Measurements from ENCODE around the gene DYNC1H1. TPM values are rescaled to one million over a fixed set of nuclear protein-coding genes. Genes with fewer than 3 reads are reported as not detected.
A peak's percentile ranks its signal among the peaks of the same experiment; 100 is the strongest.

DYNC1H1 gene
- total RNA-seq, 2 experiments from 2014 or later, result 242 to 245 TPM

- POLR2A ChIA-PET, result no interaction called here
- Mint-ChIP-seq H3K4me3 (peak overlapping the region; percentile 46), H3K9me3 (no peaks in the 10 kb centered on the region), H3K4me1 (ENCODE audit: low read depth) (peaks cover 19% of the 10 kb centered on the region), H3K27me3 (no peaks in the 10 kb centered on the region), H3K36me3 (peaks cover 17% of the 10 kb centered on the region), H3K27ac (peak overlapping the region; percentile 52)
- intact Hi-C loops (cut with micrococcal nuclease), result loop anchor here (5.0 to 10.0 kb wide), 4 partner anchors 142 to 1715 kb away; partner anchors contain the start of genes EIF5 and WDR25
- CTCF ChIA-PET, result interaction anchor here (0.6 to 1.7 kb wide), 2 partner anchors 56 to 224 kb away, joined by 5 to 7 read pairs; no protein-coding TSS in a partner anchor
- no peak for DNase-seq
These were observed 125.4 kb downstream of the DYNC1H1 start for GRCh38 chr14:102089621-102090343.

GRCh38 chr14:102090713-102091112 is 126.3 kb downstream of the DYNC1H1 start:
- ChIA-PET POLR2A (interaction anchor here (0.6 kb wide), 1 partner anchor 14 kb away, joined by 3 read pairs; no protein-coding TSS in a partner anchor), CTCF (interaction anchor here (0.7 kb wide), 1 partner anchor 10 kb away, joined by 3 read pairs; no protein-coding TSS in a partner anchor)
- peaks cover 25% of the 10 kb centered on the region for H3K4me1 Mint-ChIP-seq (ENCODE audit: low read depth)
- DNase-seq, result no peak
- no peaks in the 10 kb centered on the region for H3K9me3 Mint-ChIP-seq
- peaks cover 8% of the 10 kb centered on the region for H3K36me3 Mint-ChIP-seq
- no peaks in the 10 kb centered on the region for H3K27me3 Mint-ChIP-seq
- intact Hi-C loops (cut with micrococcal nuclease), result no loop called here
- no peak overlapping the region for H3K4me3 Mint-ChIP-seq
- H3K27ac Mint-ChIP-seq, result no peak overlapping the region

GRCh38 chr14:102092806-102093205 is 128.4 kb downstream of the DYNC1H1 start:
- intact Hi-C loops (cut with micrococcal nuclease), result no loop called here
- H3K27ac Mint-ChIP-seq, result no peak overlapping the region
- H3K4me3 Mint-ChIP-seq, result no peak overlapping the region
- ChIA-PET POLR2A (no interaction called here), CTCF (interaction anchor here (0.7 kb wide), 1 partner anchor 14 kb away, joined by 3 read pairs; no protein-coding TSS in a partner anchor)
- peaks cover 36% of the 10 kb centered on the region for H3K4me1 Mint-ChIP-seq (ENCODE audit: low read depth)
- no peaks in the 10 kb centered on the region for H3K9me3 Mint-ChIP-seq
- H3K27me3 Mint-ChIP-seq, result no peaks in the 10 kb centered on the region
- H3K36me3 Mint-ChIP-seq, result no peaks in the 10 kb centered on the region
- no peak for DNase-seq

GRCh38 chr14:102094101-102094500 is 129.7 kb downstream of the DYNC1H1 start:
- no peak for DNase-seq
- intact Hi-C loops (cut with micrococcal nuclease), result no loop called here
- Mint-ChIP-seq H3K36me3 (no peaks in the 10 kb centered on the region), H3K27me3 (no peaks in the 10 kb centered on the region), H3K4me3 (no peak overlapping the region), H3K4me1 (ENCODE audit: low read depth) (peaks cover 28% of the 10 kb centered on the region), H3K27ac (no peak overlapping the region), H3K9me3 (no peaks in the 10 kb centered on the region)
- ChIA-PET CTCF (no interaction called here), POLR2A (no interaction called here)

GRCh38 chr14:102095231-102095870 is 131.0 kb downstream of the DYNC1H1 start:
- H3K4me1 Mint-ChIP-seq (ENCODE audit: low read depth), result peaks cover 22% of the 10 kb centered on the region
- ChIA-PET CTCF (interaction anchor here (0.8 to 3.1 kb wide), 24 partner anchors 7 to 388 kb away, joined by 3 to 40 read pairs (median 4); partner anchors contain the start of gene DYNC1H1), POLR2A (no interaction called here)
- H3K27ac Mint-ChIP-seq, result no peak overlapping the region
- peak; percentile 40 for DNase-seq
- H3K27me3 Mint-ChIP-seq, result no peaks in the 10 kb centered on the region
- no peak overlapping the region for H3K4me3 Mint-ChIP-seq
- no peaks in the 10 kb centered on the region for H3K36me3 Mint-ChIP-seq
- H3K9me3 Mint-ChIP-seq, result no peaks in the 10 kb centered on the region
- intact Hi-C loops (cut with micrococcal nuclease), result no loop called here

GRCh38 chr14:102095871-102096568 is 131.6 kb downstream of the DYNC1H1 start:
- no peaks in the 10 kb centered on the region for H3K36me3 Mint-ChIP-seq
- no peak for DNase-seq
- peaks cover 22% of the 10 kb centered on the region for H3K4me1 Mint-ChIP-seq (ENCODE audit: low read depth)
- no peaks in the 10 kb centered on the region for H3K27me3 Mint-ChIP-seq
- intact Hi-C loops (cut with micrococcal nuclease), result loop anchor here (1.0 kb wide), 3 partner anchors 8 to 135 kb away; no protein-coding TSS in a partner anchor
- ChIA-PET POLR2A (no interaction called here), CTCF (interaction anchor here (0.6 to 3.1 kb wide), 38 partner anchors 8 to 389 kb away, joined by 3 to 40 read pairs (median 4); partner anchors contain the start of gene DYNC1H1)
- no peak overlapping the region for H3K4me3 Mint-ChIP-seq
- no peaks in the 10 kb centered on the region for H3K9me3 Mint-ChIP-seq
- H3K27ac Mint-ChIP-seq, result no peak overlapping the region

GRCh38 chr14:102096569-102097188 is 132.3 kb downstream of the DYNC1H1 start:
- Mint-ChIP-seq H3K27ac (no peak overlapping the region), H3K36me3 (no peaks in the 10 kb centered on the region), H3K4me1 (ENCODE audit: low read depth) (peaks cover 22% of the 10 kb centered on the region), H3K9me3 (no peaks in the 10 kb centered on the region), H3K4me3 (no peak overlapping the region), H3K27me3 (no peaks in the 10 kb centered on the region)
- ChIA-PET POLR2A (no interaction called here), CTCF (interaction anchor here (0.6 to 3.1 kb wide), 38 partner anchors 8 to 389 kb away, joined by 3 to 40 read pairs (median 4); partner anchors contain the start of gene DYNC1H1)
- DNase-seq, result peak; percentile 80
- intact Hi-C loops (cut with micrococcal nuclease), result loop anchor here (1.0 kb wide), 3 partner anchors 8 to 135 kb away; no protein-coding TSS in a partner anchor

GRCh38 chr14:102097441-102098135 is 133.2 kb downstream of the DYNC1H1 start:
- ChIA-PET CTCF (interaction anchor here (1.0 to 3.1 kb wide), 15 partner anchors 9 to 366 kb away, joined by 3 to 40 read pairs (median 6); partner anchors contain the start of gene DYNC1H1), POLR2A (no interaction called here)
- intact Hi-C loops (cut with micrococcal nuclease), result no loop called here

GRCh38 chr14:102103062-102103695 is 138.8 kb downstream of the DYNC1H1 start:
- no peak overlapping the region for H3K4me3 Mint-ChIP-seq
- no peaks in the 10 kb centered on the region for H3K36me3 Mint-ChIP-seq
- POLR2A ChIA-PET, result no interaction called here
- DNase-seq, result no peak
- H3K9me3 Mint-ChIP-seq, result no peaks in the 10 kb centered on the region
- intact Hi-C loops (cut with micrococcal nuclease), result no loop called here
- H3K27ac Mint-ChIP-seq, result no peak overlapping the region
- CTCF ChIA-PET, result interaction anchor here (1.7 kb wide), 1 partner anchor 142 kb away, joined by 4 read pairs; no protein-coding TSS in a partner anchor
- H3K27me3 Mint-ChIP-seq, result no peaks in the 10 kb centered on the region
- no peaks in the 10 kb centered on the region for H3K4me1 Mint-ChIP-seq (ENCODE audit: low read depth)

More at GRCh38 chr14:102097441-102098135, 133.2 kb downstream of the DYNC1H1 start:
- Mint-ChIP-seq H3K9me3 (no peaks in the 10 kb centered on the region), H3K4me1 (ENCODE audit: low read depth) (peaks cover 22% of the 10 kb centered on the region), H3K27ac (no peak overlapping the region), H3K36me3 (no peaks in the 10 kb centered on the region), H3K27me3 (no peaks in the 10 kb centered on the region), H3K4me3 (no peak overlapping the region)
- no peak for DNase-seq

GRCh38 chr14:102105369-102105768 is 141.0 kb downstream of the DYNC1H1 start:
- POLR2A ChIA-PET, result no interaction called here
- CTCF ChIA-PET, result interaction anchor here (1.6 kb wide), 1 partner anchor 9 kb away, joined by 6 read pairs; no protein-coding TSS in a partner anchor

More at GRCh38 chr14:102105369-102105768, 141.0 kb downstream of the DYNC1H1 start:
- H3K36me3 Mint-ChIP-seq, result no peaks in the 10 kb centered on the region
- H3K27ac Mint-ChIP-seq, result no peak overlapping the region
- intact Hi-C loops (cut with micrococcal nuclease), result no loop called here
- H3K9me3 Mint-ChIP-seq, result peaks cover 4% of the 10 kb centered on the region
- no peak overlapping the region for H3K4me3 Mint-ChIP-seq
- no peaks in the 10 kb centered on the region for H3K27me3 Mint-ChIP-seq
- no peaks in the 10 kb centered on the region for H3K4me1 Mint-ChIP-seq (ENCODE audit: low read depth)
- DNase-seq, result no peak

All from activated CD4-positive, alpha-beta memory T cell treated with anti-CD3 and anti-CD28 coated beads for 36 hours (primary cell).